Fibroblast of pulmonary artery (primary cell): ENCODE measurements around the gene YTHDF1.

Source experiments
- DNase-seq: peaks from one replicate; pipeline ENCODE4 v3.0.0-alpha.2; 2010; ENCODE audit warnings: low read depth
- H3K4me3 ChIP-seq: replicated peaks from 2 replicates; pipeline ENCODE4 v1.5.1; 2011; ENCODE audit warnings: low read depth, mild to moderate bottlenecking, control low read depth, low read length, moderate library complexity
- CTCF ChIP-seq: IDR thresholded peaks from 2 replicates; pipeline ENCODE4 v1.5.1; 2011; ENCODE audit warnings: mild to moderate bottlenecking, control low read depth, low read length, inconsistent platforms; ENCODE audit errors: missing control alignments

Gene YTHDF1

GRCh38 chr20:63187338-63188158 lies 28.4 kb downstream of the YTHDF1 start:
- H3K4me3 ChIP-seq: no peak overlapping the region
- no peak for DNase-seq
- no peak for TF ChIP-seq CTCF

- no peak for DNase-seq
- no peak overlapping the region for H3K4me3 ChIP-seq
- TF ChIP-seq CTCF: peak; percentile 2
Observed at GRCh38 chr20:63186528-63187316, 29.2 kb downstream of the YTHDF1 start.

DNA sequence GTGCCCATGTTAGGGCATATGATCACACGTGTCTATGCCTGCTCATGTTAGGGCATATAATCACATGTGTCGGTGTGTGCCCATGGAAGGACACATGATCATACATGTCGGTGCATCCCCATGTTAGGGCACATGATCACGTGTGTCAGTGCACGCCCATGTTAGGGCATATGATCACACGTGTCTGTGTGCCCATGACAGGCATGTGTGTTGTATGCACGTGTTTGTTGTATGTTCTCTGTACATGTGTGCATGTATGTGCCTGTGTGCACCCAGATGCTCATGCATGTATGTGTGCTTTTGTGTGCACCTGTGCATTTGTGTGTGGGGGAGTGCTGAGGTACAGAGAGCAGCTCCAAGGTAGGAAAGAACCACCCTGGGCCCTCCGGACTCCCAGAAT lies 29.8 kb downstream of the YTHDF1 start:
- no peak for TF ChIP-seq CTCF
- no peak overlapping the region for H3K4me3 ChIP-seq
- no peak for DNase-seq

DNA sequence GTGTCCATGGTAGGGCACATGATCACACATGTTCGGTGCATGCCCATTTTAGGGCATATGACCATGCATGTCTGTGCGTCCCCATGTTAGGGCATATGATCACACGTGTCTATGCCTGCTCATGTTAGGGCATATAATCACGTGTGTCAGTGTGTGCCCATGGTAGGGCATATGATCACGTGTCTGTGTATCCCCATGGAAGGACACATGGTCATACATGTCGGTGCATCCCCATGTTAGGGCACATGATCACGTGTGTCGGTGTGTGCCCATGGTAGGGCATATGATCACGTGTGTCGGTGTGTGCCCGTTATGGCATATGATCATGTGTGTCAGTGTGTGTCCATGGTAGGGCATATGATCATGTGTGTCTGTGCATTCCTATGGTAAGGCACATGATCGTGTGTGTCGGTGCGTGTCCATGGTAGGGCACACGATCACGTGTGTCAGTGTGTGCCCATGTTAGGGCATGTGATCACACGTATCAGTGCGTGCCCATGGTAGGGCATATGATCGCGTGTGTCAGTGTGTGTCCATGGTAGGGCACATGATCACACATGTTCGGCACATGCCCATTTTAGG lies 30.6 kb downstream of the YTHDF1 start:
- no peak for DNase-seq
- H3K4me3 ChIP-seq: no peak overlapping the region
- TF ChIP-seq CTCF: no peak

DNA sequence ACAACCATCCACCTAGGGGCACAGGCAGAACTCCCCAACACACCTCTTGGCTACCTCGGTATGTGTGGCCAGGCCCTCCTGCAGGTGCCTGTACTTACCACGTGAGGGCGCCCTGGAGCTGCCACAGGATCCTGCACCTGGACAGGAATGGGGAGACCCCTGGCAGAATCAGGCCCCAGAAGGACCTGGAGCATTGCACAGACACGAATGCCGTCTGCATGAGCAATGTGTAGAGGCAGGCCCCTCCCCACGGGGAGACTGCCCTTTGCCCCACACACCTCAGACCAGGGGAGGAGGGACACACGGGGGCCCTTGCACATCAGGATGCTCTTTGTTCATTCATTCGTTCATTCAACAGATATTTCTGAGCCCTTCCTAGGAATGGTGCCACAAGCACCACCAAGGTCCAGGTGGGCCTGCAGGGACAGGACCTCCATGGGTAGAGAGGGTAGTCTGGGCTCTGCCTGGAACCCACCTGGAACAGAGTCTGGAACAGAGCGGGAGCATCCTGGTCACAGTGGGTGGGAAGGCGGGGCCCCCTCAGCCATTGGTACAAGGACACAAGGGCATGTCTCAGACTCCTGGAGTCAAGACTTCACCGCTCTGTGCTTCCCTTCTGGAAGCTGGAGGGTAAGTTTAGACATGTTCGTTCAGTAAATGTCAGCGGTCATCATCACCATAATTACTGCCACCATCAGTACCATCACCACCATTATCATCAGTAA lies 32.3 kb downstream of the YTHDF1 start:
- peak; percentile 80 for TF ChIP-seq CTCF
- no peak overlapping the region for H3K4me3 ChIP-seq
- DNase-seq: peak; percentile 24

- H3K4me3 ChIP-seq: no peak overlapping the region
- TF ChIP-seq CTCF: no peak
- no peak for DNase-seq
Observed at GRCh38 chr20:63182946-63183415, 33.0 kb downstream of the YTHDF1 start.
